Thyroid gland (tissue), 4 donors: ENCODE measurements around the gene RNASE4. TPM values are rescaled to one million over a fixed set of nuclear protein-coding genes. Genes with fewer than 3 reads are reported as not detected.

Source experiments
- DNase-seq, 2 donors: peaks; one replicate each; pipeline ENCODE4 v3.0.0-alpha.2; 2019
- H3K27ac ChIP-seq, 3 donors: fragments of 200-600 bp; sonication (generic); 1 replicate in 2 of 3; 2 replicates in 1 of 3; pipeline ENCODE4 v1.5.1; 2016 to 2019; ENCODE audit warnings: mild to moderate bottlenecking in 1 of 3, moderate library complexity in 1 of 3
- H3K27me3 ChIP-seq: fragments of 200-600 bp; sonication (generic); one replicate; pipeline ENCODE4 v1.5.1; 2019
- H3K36me3 ChIP-seq, 2 donors: fragments of 200-600 bp; sonication (generic); one replicate each; pipeline ENCODE4 v1.5.1; 2016 to 2019
- H3K4me1 ChIP-seq, 2 donors: fragments of 200-600 bp; sonication (generic); one replicate each; pipeline ENCODE4 v1.5.1; 2017 to 2019
- H3K4me3 ChIP-seq, 3 donors: fragments of 200-600 bp; sonication (generic); replicated peaks in 1 of 3; 1 replicate in 2 of 3; 2 replicates in 1 of 3; pipeline ENCODE4 v1.5.1; 2016; ENCODE audit warnings: mild to moderate bottlenecking in 1 of 3
- H3K9me3 ChIP-seq: fragments of 200-600 bp; sonication (generic); one replicate; pipeline ENCODE4 v1.5.1; 2017
- POLR2A ChIP-seq, 2 donors: fragments of 450-650 bp; IDR thresholded peaks; one replicate each; pipeline ENCODE4 v1.6.1; 2017; ENCODE audit warnings: antibody characterized with exemption in 2 of 2, mild to moderate bottlenecking in 2 of 2, moderate library complexity in 1 of 2
- WGBS, 2 donors: methylation state at CpG; one replicate each; pipeline ENCODE4 v1.1.5; 2017; 5-methylcytosine and 5-hydroxymethylcytosine counted together
- intact Hi-C: fragments of 100-400 bp; cut with DNase I; formaldehyde crosslinking; loops from one replicate; pipeline ENCODE4 v1.15.1; 2023
- small RNA-seq: library from RNA; depleted of rRNA; stranded (forward); fragments of <200 nt; gene quantifications from one replicate; pipeline ENCODE3, GENCODE V24; 2016
- total RNA-seq, 4 donors: library from RNA; depleted of rRNA; stranded (reverse); fragments of >200 nt; gene quantifications; one replicate each; pipeline ENCODE4 v1.2.3, GENCODE V29; 2016
- TF ChIP-seq, protein P1 (sequence below), 6 experiments: fragments of 200-600 bp in 3 of 6; fragments of 450-650 bp in 3 of 6; sonication (generic) in 3 of 6; IDR thresholded peaks; one replicate each; pipeline ENCODE4 v1.5.1; 2016 to 2019; ENCODE audit warnings: antibody characterized with exemption in 6 of 6, mild to moderate bottlenecking in 2 of 6, inconsistent platforms in 1 of 6, moderate library complexity in 1 of 6

The RNASE4 gene
- total RNA-seq, 4 donors from 2014 or later: 15.5 to 58.9 (median 45.8) TPM

- H3K27me3 ChIP-seq: no peaks in the 10 kb centered on the region
- H3K4me1 ChIP-seq: no peaks in the 10 kb centered on the region
- WGBS, 2 donors: 93 to 96% methylated on average over 2 of the region's 2 CpGs
- DNase-seq: no peak
- H3K27ac ChIP-seq: no peak overlapping the region
- no peak for TF ChIP-seq POLR2A (IDR thresholded peaks at IDR 0.05)
- TF ChIP-seq, protein P1, sequence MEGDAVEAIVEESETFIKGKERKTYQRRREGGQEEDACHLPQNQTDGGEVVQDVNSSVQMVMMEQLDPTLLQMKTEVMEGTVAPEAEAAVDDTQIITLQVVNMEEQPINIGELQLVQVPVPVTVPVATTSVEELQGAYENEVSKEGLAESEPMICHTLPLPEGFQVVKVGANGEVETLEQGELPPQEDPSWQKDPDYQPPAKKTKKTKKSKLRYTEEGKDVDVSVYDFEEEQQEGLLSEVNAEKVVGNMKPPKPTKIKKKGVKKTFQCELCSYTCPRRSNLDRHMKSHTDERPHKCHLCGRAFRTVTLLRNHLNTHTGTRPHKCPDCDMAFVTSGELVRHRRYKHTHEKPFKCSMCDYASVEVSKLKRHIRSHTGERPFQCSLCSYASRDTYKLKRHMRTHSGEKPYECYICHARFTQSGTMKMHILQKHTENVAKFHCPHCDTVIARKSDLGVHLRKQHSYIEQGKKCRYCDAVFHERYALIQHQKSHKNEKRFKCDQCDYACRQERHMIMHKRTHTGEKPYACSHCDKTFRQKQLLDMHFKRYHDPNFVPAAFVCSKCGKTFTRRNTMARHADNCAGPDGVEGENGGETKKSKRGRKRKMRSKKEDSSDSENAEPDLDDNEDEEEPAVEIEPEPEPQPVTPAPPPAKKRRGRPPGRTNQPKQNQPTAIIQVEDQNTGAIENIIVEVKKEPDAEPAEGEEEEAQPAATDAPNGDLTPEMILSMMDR (IDR thresholded peaks at IDR 0.05): no peak
- intact Hi-C loops: no loop called here
- H3K36me3 ChIP-seq: no peaks in the 10 kb centered on the region
- H3K4me3 ChIP-seq: no peak overlapping the region
- no peaks in the 10 kb centered on the region for H3K9me3 ChIP-seq
Observed at GRCh38 chr14:20748439-20748838, 64.1 kb downstream of the RNASE4 start.

GRCh38 chr14:20750194-20750593 is 65.8 kb downstream of the RNASE4 start:
- no peaks in the 10 kb centered on the region for H3K9me3 ChIP-seq
- no peaks in the 10 kb centered on the region for H3K27me3 ChIP-seq
- DNase-seq: no peak
- H3K4me1 ChIP-seq: peaks cover 3 to 8% of the 10 kb centered on the region in 2 donors
- intact Hi-C loops: no loop called here
- TF ChIP-seq POLR2A (IDR thresholded peaks at IDR 0.05): no peak
- TF ChIP-seq, protein P1 (IDR thresholded peaks at IDR 0.05): no peak
- no peaks in the 10 kb centered on the region for H3K36me3 ChIP-seq
- WGBS, 2 donors: 88 to 96% methylated on average over 1 of the region's 1 CpG
- H3K27ac ChIP-seq: no peak overlapping the region
- H3K4me3 ChIP-seq: no peak overlapping the region

Small RNA genes lying within 50 kb of the gene (small RNA-seq; reads per million reads assigned to genes)
- not detected for gene RF00019

Other genes starting within 250 kb of the RNASE4 start
- gene KLHL33, start 248.4 kb upstream of the RNASE4 start, total RNA-seq: 1 to 10 TPM in 1 of 4 donors, under 1 TPM in 3; 0.27 to 2.0 (median 0.36) TPM
- 10 to 100 TPM; 56.7 to 88.8 (median 75.0) TPM for gene OSGEP, start 229.7 kb upstream of the RNASE4 start, total RNA-seq
- 100 to 1,000 TPM; 133 to 179 (median 142) TPM for gene APEX1, start 229.3 kb upstream of the RNASE4 start, total RNA-seq
- gene PIP4P1, start 223.1 kb upstream of the RNASE4 start, total RNA-seq: 10 to 100 TPM; 15.4 to 29.1 (median 23.1) TPM
- 10 to 100 TPM; 13.9 to 29.3 (median 18.7) TPM for gene PNP, start 215.2 kb upstream of the RNASE4 start, total RNA-seq
- not detected for gene RNASE10, start 179.0 kb upstream of the RNASE4 start, total RNA-seq
- not detected for gene RNASE9, start 123.5 kb upstream of the RNASE4 start, total RNA-seq
- gene RNASE11, start 96.6 kb upstream of the RNASE4 start, total RNA-seq: not detected
- gene RNASE12, start 93.2 kb upstream of the RNASE4 start, total RNA-seq: not detected
- not detected for gene OR6S1, start 42.9 kb upstream of the RNASE4 start, total RNA-seq
- 10 to 100 TPM in 1 of 4 donors, 1 to 10 TPM in 3; 2.8 to 17.6 (median 5.8) TPM for gene ANG, start 4.2 kb downstream of the RNASE4 start, total RNA-seq
- not detected for gene EDDM3A, start 61.3 kb downstream of the RNASE4 start, total RNA-seq
- gene EDDM3B, start 83.8 kb downstream of the RNASE4 start, total RNA-seq: not detected
- 10 to 100 TPM in 1 of 4 donors, 1 to 10 TPM in 3; 1.8 to 13.2 (median 6.2) TPM for gene RNASE6, start 96.7 kb downstream of the RNASE4 start, total RNA-seq
- gene RNASE1, start 118.3 kb downstream of the RNASE4 start, total RNA-seq: 100 to 1,000 TPM in 2 of 4 donors, 10 to 100 TPM in 2; 69.0 to 208 (median 133) TPM
- gene RNASE3, start 206.8 kb downstream of the RNASE4 start, total RNA-seq: not detected